Motor neuron (in vitro differentiated cells): ENCODE results near the gene RNF224. TPM values are rescaled to one million over a fixed set of nuclear protein-coding genes. Genes with fewer than 3 reads are reported as not detected.

Experiments
- ATAC-seq, 8 experiments: fragments of 200-7000 bp; cut with Tn5 transposase; replicated peaks in 6 of 8; 2 replicates each; pipeline ENCODE4 v1.8.0; 2021; ENCODE audit warnings: mild to moderate bottlenecking in 8 of 8, moderate library complexity in 8 of 8
- H3K27ac ChIP-seq, 2 donors: fragments of 250-450 bp; sonication (Bioruptor Pico); 2 replicates each; pipeline ENCODE4 v1.9.0; 2021; ENCODE audit warnings: antibody characterized with exemption in 2 of 2, mild to moderate bottlenecking in 2 of 2, moderate library complexity in 1 of 2
- H3K4me1 ChIP-seq, 2 donors: fragments of 250-450 bp; sonication (Bioruptor Pico); replicated peaks in 1 of 2; 2 replicates each; pipeline ENCODE4 v1.6.1; 2021; ENCODE audit warnings: antibody characterized with exemption in 2 of 2, mild to moderate bottlenecking in 2 of 2, moderate library complexity in 1 of 2
- H3K4me3 ChIP-seq, 5 donors: fragments of 250-450 bp; sonication (Bioruptor Pico); 2 replicates each; pipeline ENCODE4 v1.9.0; 2021; ENCODE audit warnings: antibody characterized with exemption in 5 of 5, mild to moderate bottlenecking in 5 of 5, moderate library complexity in 4 of 5
- WGBS, 10 experiments: fragments of 450-650 bp; shearing (Covaris generic); methylation state at CpG; one replicate each; pipeline ENCODE4 v1.0.0; 2022; 5-methylcytosine and 5-hydroxymethylcytosine counted together
- in situ Hi-C, 9 experiments: fragments of 400-800 bp; cut with MboI; loops; one replicate each; pipeline ENCODE4 v1.15.0; 2021; ENCODE audit warnings: low sequenced_read_pairs in 9 of 9, low pct_unique_long_range_greater_than_20kb in 2 of 9; ENCODE audit not compliant: unreplicated experiment in 9 of 9
- total RNA-seq, 8 experiments: library from RNA; unstranded; fragments of 300-600 nt; gene quantifications; 2 replicates each; pipeline versions ENCODE4 v1.2.3 to v1.2.4, GENCODE V29; 2022

RNF224 gene
- total RNA-seq, 8 experiments from 2014 or later: 0.23 to 1.1 (median 0.46) TPM

DNA sequence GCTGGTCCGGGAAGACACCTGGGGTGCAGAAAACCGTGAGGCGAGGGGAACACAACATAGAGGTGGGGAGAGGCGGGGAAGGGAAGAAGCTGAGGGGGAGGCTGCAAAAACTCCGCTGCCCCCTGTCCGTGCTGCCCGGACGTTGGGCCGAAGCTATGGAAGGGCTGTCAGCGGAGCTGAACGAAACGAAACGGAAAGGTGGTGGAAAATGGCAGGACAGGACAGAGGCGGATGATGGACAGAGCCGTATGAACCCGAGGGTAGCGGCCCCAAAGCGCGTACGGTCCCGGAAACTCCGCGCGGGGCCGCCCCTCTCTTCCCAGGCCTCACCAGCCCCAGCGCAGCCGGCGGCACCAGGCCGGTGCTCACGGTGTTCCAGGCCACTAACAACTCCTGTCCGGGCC is 39.2 kb upstream of the RNF224 start:
- ATAC-seq: peak in 4 of 8 experiments; percentile 1 to 8 (median 4)
- in situ Hi-C loops: no loop called here
- peaks cover 17 to 20% of the 10 kb centered on the region in 2 donors for H3K4me1 ChIP-seq
- peak overlapping the region; percentile 25 to 96 for H3K27ac ChIP-seq
- 0 to 17% (median 0%) methylated on average over 1 to 8 of the region's 31 CpGs; no CpG with 5 or more reads in 6 of the 10 experiments for WGBS, 10 experiments
- H3K4me3 ChIP-seq: peak overlapping the region; percentile 83 to 93 (median 90)

DNA sequence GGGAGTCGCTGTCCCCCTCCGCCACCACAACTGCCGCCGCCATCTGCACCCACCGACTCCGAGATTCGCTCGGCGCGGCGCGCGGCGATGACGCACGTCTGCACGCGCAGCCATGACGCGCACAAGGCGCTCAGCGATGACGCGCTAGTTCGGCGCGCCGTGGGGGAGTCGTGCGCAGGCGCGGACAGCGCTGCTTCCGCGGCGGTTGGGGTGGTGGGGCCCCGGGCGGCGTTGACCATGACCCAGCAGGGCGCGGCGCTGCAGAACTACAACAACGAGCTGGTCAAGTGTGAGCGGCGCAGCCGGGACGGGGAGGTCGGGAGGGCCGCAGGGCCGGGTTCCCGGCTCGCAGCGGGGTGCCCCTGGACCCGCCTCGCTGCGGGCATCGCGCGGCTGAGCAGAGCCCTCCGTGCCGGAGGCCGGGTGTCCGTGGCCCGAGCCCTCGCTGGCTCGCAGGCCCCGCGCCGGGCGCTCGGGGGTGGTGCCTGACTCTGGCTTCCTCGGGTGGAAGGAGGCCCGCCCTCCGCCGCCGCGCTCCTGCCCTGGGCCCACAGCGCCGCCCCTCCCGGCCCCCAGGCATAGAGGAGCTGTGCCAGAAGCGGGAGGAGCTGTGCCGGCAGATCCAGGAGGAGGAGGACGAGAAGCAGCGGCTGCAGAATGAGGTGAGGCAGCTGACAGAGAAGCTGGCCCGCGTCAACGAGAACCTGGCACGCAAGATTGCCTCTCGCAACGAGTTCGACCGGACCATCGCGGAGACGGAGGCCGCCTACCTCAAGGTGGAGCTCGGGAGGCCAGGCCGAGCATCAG is 38.6 kb upstream of the RNF224 start, which contains the start of the genes ANAPC2 and SSNA1:
Gene ANAPC2 (minus strand): TSS at position 71 of the 807 bp plus-strand sequence. CDS start 28 bp downstream, at position 43.
Gene SSNA1 (plus strand): TSS at position 187 of the 807 bp plus-strand sequence. CDS start 51 bp downstream, at position 238.
- peak; percentile 85 to 92 (median 90) for ATAC-seq
- WGBS, 10 experiments: 0% methylated on average over 11 of the region's 98 CpGs; no CpG with 5 or more reads in 9 of the 10 experiments
- peak within 1 kb of the TSS; percentile 83 to 93 (median 90) for H3K4me3 ChIP-seq
- H3K4me1 ChIP-seq: peaks cover 17 to 20% of the 10 kb centered on the region in 2 donors
- peak within 1 kb of the TSS; percentile 93 to 96 for H3K27ac ChIP-seq
- in situ Hi-C loops: no loop called here

DNA sequence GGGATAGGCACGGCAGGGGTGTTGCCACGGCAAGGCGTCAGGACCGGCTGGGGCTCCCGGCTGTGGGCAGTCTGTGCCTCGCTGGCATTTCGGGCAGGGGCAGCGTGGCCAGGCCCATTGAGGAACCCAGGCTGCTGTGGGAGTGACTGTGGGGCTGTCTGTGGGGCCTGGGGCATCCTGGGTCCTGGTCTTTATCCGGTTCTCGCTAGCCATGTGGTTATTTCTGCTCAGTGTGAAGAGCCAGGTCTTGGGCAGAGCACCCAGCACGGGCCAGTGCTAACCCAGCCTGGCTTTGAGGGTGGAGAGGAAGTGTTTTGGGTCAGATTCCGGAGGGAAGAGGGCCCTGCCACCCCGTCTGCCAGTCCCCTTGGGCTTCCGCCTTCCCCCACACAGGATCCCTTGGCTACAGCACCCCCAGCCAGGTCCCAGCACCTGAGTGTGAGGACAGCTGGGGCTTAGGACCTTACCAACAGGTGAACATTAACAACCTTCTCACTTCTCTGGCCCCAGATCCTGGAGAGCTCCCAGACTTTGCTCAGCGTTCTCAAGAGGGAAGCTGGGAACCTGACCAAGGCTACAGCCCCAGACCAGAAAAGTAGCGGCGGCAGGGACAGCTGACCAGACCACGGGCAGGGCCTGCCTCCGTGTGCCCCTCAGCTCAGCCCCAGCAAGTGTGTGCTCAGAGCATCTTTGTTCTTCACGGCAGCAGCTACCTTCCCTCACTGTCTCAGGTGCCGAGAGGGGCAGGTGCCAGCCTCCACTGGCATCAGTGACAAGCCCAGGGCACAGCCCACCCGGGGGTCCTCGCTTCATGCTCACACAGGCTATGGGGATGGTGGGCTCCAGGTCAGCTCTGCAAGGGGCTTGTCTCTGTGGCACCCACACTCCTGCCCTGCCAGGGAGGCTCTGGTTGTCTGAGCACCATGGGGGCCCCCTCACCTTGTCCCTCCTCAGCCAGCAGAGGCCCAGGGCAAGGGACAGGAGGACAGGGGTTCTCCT is 37.7 kb upstream of the RNF224 start:
- Histone ChIP-seq H3K4me1 (peaks cover 17 to 20% of the 10 kb centered on the region in 2 donors), H3K27ac (peak overlapping the region; percentile 93 to 96), H3K4me3 (peak overlapping the region; percentile 83 to 93 (median 90))
- WGBS, 10 experiments: 53 to 82% (median 70%) methylated on average over 2 to 7 of the region's 23 CpGs; no CpG with 5 or more reads in 5 of the 10 experiments
- in situ Hi-C loops: no loop called here
- peak in 2 of 8 experiments; percentile 1 to 4 for ATAC-seq

DNA sequence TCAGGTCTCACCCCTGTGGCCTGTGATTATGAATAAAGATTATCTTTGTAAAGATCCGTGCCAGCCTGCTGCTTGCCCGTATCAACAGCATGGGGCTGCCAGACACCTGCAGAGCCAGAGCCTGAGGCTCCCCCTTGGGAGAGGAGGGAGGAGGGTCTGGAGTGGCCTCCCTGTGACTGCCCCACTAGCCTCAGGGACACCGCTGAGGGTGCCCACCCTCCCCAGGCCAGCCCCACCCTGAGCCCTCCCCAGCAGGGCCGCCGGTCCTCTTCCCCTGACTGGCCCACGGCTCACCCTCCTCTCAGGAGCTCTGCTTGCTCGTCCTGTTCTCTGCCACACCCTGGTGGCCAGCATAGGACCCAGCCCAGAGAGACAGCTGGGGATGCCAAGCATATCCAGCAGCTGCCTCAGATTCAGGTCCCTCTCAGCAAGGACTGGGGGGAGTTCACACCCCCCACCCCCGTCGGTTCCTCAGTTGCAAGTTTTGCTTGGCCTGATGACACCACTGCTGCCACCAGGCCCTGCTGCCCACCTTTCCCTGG is 36.9 kb upstream of the RNF224 start:
- in situ Hi-C loops: no loop called here
- no peak overlapping the region for H3K27ac ChIP-seq
- no peak overlapping the region for H3K4me3 ChIP-seq
- H3K4me1 ChIP-seq: peaks cover 17 to 20% of the 10 kb centered on the region in 2 donors
- 40 to 89% methylated on average over 1 to 3 of the region's 9 CpGs; no CpG with 5 or more reads in 8 of the 10 experiments for WGBS, 10 experiments
- no peak for ATAC-seq

DNA sequence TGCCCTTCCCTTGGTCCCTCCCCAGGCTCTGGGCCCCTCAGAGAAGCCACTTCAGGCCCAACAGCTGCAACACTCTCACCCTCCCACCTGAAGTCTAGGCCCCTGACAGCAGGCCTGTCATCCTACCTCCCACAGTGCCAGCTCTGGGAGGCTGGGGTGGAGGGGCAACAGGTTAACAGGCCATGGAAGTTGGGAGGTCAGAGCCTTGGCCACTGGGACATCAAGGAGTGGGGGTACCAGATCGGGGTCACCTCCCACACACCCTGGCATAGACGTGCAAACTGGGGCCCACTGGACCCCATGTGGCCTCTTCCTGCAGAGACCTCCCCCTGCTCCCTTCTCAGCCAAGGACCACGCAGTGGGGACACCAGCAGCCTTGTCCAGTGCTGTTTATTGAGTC is 36.1 kb upstream of the RNF224 start:
- H3K27ac ChIP-seq: no peak overlapping the region
- in situ Hi-C loops: no loop called here
- H3K4me3 ChIP-seq: no peak overlapping the region
- H3K4me1 ChIP-seq: peaks cover 17 to 20% of the 10 kb centered on the region in 2 donors
- no peak for ATAC-seq
- 83 to 100% methylated on average over 1 of the region's 3 CpGs; no CpG with 5 or more reads in 8 of the 10 experiments for WGBS, 10 experiments

DNA sequence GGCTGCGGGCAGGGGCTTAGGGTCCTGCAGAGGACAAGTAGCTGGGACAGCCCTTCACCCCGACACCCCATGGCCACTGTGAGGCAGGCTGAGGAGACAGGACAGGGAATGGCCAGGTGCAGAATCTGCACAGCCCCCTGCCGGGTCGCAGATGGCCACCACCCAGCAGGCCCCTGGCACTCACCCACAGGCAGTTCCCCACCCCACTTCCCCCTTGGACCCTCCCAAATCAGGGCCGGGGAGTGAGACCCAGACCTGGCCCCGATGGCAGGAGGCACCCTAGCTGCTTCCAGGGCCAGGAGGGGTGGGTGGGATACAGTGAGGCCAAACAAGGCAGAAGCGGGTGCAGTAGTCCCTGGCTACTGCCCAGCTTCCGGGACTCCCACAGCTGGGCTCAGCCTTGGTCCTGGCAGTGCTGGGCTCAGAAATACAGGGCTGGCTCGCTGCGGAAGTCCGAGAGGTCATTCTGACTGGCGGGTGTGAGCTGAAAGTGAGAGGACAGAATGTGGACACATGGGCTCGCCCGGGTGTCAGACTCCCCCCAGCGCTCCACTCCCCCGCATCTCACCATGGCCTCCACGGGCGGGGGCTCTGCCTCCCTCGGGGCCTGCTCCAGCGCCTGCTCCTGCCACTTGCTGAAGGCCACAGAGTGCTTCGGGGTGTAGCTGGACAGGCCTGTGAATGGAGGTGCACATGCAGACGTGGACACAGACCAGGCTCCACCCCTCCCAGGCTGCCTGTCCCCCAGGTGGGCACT is 35.4 kb upstream of the RNF224 start:
- ATAC-seq: no peak
- H3K4me1 ChIP-seq: peaks cover 15 to 17% of the 10 kb centered on the region in 2 donors
- no peak overlapping the region for H3K27ac ChIP-seq
- in situ Hi-C loops: no loop called here
- 86 to 100% (median 100%) methylated on average over 1 to 2 of the region's 22 CpGs; no CpG with 5 or more reads in 6 of the 10 experiments for WGBS, 10 experiments
- H3K4me3 ChIP-seq: no peak overlapping the region

DNA sequence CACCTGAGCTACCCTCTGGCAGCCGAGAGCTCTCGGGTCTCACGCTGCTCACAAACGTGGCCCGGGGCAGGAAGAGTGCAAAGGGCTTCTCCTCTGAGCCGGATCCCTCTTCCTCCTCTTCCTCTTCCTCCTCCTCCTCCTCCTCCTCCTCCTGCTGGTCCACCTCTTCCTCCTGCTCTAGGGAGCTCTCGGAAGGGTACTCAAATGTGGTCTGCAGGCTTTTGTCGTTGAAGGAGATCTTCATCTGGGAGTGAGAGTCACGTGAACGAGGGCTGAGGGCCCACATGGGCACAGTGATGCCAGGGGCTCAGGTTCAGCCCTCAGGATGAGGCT is 34.9 kb upstream of the RNF224 start:
- H3K4me1 ChIP-seq: peaks cover 10 to 12% of the 10 kb centered on the region in 2 donors
- ATAC-seq: no peak
- H3K27ac ChIP-seq: no peak overlapping the region
- WGBS, 10 experiments: 100% methylated on average over 1 of the region's 10 CpGs; no CpG with 5 or more reads in 7 of the 10 experiments
- in situ Hi-C loops: no loop called here
- H3K4me3 ChIP-seq: no peak overlapping the region

DNA sequence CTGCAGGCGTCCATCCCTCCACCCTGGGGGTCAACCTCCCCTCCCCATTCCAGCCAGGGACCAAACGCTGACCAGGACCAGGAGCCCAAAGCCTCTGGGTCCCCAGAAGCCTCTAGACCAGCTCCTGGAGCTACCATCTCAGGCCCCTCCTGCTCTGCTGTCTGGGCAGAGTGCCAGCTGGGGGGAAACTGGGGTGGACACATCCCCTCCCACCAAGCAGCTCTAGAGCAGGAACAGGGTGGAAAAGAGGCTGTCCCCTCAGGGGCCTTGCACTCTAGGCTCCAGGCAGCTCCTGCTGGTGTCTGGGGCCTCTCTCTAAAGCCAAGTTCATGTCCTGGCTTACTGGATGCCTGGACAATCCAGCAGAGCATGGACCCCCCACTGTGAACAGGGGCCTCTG is 34.4 kb upstream of the RNF224 start:
- in situ Hi-C loops: no loop called here
- no peak overlapping the region for H3K27ac ChIP-seq
- ATAC-seq: no peak
- no CpG with 5 or more reads among the region's 2 CpGs for WGBS, 10 experiments
- H3K4me1 ChIP-seq: peaks cover 8 to 10% of the 10 kb centered on the region in 2 donors
- H3K4me3 ChIP-seq: no peak overlapping the region

DNA sequence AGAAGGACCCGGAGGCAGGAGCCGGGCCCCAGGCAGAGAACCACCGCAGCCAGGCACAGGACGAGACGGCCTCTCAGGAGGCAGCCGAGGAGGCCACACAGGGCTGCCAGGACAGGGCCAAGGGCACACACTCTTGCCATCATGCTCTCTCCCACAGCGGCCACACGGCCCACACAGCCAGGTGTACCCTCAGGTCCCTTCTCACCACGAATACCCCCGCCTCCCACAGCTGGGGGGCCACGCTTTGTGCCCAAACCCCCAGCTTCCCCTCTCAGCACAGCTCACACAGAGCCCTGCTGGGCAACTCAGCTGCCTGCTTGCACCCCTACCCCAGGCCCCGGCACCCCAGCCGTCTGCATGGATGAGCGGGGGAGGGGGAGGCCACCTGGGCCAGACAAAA is 33.5 kb upstream of the RNF224 start:
- in situ Hi-C loops: no loop called here
- WGBS, 10 experiments: 80% methylated on average over 4 of the region's 14 CpGs; no CpG with 5 or more reads in 9 of the 10 experiments
- Histone ChIP-seq H3K4me3 (no peak overlapping the region), H3K27ac (no peak overlapping the region), H3K4me1 (peaks cover 8 to 12% of the 10 kb centered on the region in 2 donors)
- no peak for ATAC-seq

DNA sequence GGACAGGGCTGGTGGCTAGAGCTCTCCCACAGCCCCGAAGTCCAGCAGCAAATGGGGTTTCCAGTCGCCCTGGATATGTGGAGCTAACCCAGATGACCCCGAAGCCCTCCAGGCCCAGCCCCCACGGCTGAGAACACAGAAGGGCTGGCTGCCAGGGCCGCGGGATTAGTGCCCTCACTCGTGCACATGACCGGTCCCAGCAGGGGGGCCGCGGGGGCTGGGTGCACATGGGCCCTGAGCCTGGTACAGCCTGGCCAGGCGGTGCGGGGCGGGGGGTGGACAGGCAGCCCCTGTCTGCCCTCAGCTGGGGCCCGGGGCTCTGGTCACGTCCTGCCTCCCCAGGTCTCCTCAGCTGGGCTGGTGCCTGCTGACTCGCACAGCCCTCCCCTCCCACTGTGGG is 32.9 kb upstream of the RNF224 start:
- Histone ChIP-seq H3K27ac (no peak overlapping the region), H3K4me1 (peaks cover 11 to 17% of the 10 kb centered on the region in 2 donors), H3K4me3 (no peak overlapping the region)
- peak in 1 of 8 experiments; percentile 10 for ATAC-seq
- in situ Hi-C loops: no loop called here
- 80 to 100% methylated on average over 1 of the region's 16 CpGs; no CpG with 5 or more reads in 8 of the 10 experiments for whole genome bisulfite sequencing, 10 experiments

DNA sequence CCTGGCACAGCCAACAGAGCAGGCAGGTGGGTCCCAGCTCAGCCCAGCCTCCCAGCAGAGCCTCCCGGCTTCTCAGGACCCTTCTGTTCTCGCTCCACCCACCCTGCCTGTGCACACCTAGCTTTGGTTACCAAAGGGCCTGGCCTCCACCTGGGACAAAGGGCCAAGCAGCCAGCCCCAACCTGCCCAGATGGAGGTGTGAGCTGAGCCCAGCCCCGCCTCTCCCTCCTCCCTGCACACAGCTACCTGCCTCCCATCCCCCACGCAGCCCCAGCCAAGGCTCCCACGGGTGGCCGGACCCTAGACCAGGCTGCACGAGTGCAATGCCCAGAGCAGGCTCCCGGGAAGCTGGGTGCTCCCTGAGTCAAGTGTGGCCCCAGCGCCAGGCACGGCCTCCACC is 32.4 kb upstream of the RNF224 start:
- no peak overlapping the region for H3K27ac ChIP-seq
- no peak overlapping the region for H3K4me3 ChIP-seq
- ATAC-seq: no peak

More for the DNA sequence above, 32.4 kb upstream of the RNF224 start:
- WGBS, 10 experiments: 90% methylated on average over 2 of the region's 10 CpGs; no CpG with 5 or more reads in 9 of the 10 experiments
- peaks cover 9 to 16% of the 10 kb centered on the region in 2 donors for H3K4me1 ChIP-seq
- in situ Hi-C loops: no loop called here
